Testis (tissue), 2 donors: ENCODE measurements around the gene RIMS1.

Experiments
- CTCF ChIP-seq, 3 experiments: fragments of 450-650 bp in 2 of 3; fragments of 200-600 bp in 1 of 3; sonication (generic) in 1 of 3; IDR thresholded peaks; one replicate each; pipeline ENCODE4 v1.5.1; 2016 to 2019; ENCODE audit warnings: antibody characterized with exemption in 3 of 3, mild to moderate bottlenecking in 2 of 3, moderate library complexity in 1 of 3
- POLR2A ChIP-seq: fragments of 450-650 bp; IDR thresholded peaks from one replicate; pipeline ENCODE4 v1.6.1; 2017; ENCODE audit warnings: antibody characterized with exemption, mild to moderate bottlenecking, moderate library complexity

- TF ChIP-seq POLR2A (no peak), CTCF (IDR thresholded peaks at IDR 0.05) (no peak)
Observed at GRCh38 chr6:72246926-72247325, 360.6 kb downstream of the RIMS1 start.
